ENCODE results near the gene CHD3. TPM values are rescaled to one million over a fixed set of nuclear protein-coding genes. Genes with fewer than 3 reads are reported as not detected.

The CHD3 gene
- total RNA-seq, 1 donor from 2014 or later, result 102 TPM

DNA sequence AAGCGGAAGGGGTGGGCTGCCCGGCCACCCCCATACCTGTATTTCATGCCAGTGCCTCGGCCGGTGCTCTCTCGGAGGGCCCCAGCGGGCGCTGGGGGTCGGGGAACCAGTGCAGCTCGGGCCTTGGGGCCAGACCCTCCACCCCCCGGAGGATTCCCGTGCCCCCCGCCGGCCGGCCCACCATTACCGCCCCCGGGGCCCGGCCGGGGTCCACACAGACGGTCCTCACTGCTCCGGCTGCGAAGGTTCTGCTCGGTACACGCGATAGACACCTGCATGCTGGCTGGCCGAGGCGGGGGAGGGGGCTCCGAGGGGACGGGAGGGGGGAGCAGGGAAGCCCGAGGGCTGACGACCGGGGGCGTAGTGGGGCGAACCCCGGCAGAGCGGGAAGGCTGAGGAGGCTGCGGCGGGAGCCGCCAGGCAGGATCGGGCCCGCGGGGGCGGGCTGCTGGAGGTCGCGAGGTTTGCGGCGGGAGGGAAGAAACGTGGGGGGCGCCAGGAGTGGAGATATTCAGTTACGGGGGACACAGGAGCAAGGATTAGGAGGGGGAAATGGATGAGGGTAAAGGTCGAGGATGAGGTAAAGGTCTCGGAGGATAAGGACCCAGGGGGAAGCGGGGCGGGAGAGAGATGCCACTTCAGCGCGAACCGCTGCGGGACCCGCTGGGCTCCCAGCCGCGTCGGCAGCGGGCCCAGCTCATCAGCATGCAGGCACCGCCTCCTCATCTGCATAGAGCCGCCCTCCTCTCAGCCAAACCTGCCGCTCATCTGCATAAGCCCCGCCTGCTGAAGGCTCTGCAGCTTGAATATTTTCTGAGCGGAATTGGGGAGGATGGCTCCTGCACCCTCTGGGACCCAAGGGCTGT lies 40.8 kb downstream of the CHD3 start, which contains the start of gene KCNAB3:
Gene KCNAB3, minus strand, starts transcription at position 699 of the 866 bp plus-strand sequence. Its CDS starts 421 bp downstream, at position 278.
- intact Hi-C loops (cut with DNase I), result no loop called here
- no peaks in the 10 kb centered on the region for H3K27me3 ChIP-seq

DNA sequence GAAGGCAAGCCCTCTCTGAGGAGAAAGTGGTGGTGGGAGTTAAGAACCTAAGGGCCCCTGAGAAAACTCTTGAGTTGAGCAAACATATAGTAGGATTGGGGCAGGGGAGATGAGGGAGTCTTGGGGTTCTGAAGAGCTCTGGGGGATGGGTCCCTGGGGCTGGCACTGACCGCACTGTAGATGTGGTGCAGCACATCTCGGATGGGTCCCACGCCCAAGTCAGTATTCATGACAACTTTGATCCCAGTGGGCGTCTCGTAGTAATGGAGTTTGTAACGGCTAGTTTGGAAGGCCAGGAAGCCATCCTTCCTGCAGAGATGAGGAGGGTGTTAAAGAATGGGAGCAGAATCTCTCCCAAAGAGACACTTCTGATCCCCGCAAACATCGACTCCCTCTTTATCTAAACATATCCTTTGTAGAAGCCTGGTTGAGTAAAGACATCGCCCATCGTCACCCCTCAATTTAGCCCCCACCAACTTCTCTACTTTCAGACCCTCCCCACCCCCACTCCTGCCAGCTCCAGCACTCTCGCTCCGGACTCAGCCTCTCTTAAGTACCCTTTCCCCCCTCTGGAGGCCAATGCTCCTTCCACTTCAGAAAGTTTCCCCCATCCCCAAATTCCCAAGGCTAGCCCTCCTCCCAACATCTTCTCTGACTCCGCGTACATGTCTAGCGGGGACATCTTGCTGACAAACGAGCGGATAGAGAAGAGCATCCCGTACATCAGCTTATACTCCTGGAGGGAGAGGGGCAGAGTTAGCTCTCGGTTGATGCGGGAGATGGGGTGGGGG lies 42.4 kb downstream of the CHD3 start:
- Histone ChIP-seq H3K27me3 (no peaks in the 10 kb centered on the region), H3K9me3 (no peaks in the 10 kb centered on the region), H3K36me3 (peaks cover 0 to 6% of the 10 kb centered on the region in 2 donors), H3K4me3 (peak overlapping the region; percentile 76 to 84), H3K27ac (peak overlapping the region; percentile 27 to 57), H3K4me1 (peaks cover 12 to 18% of the 10 kb centered on the region in 2 donors)
- TF ChIP-seq, protein P1, sequence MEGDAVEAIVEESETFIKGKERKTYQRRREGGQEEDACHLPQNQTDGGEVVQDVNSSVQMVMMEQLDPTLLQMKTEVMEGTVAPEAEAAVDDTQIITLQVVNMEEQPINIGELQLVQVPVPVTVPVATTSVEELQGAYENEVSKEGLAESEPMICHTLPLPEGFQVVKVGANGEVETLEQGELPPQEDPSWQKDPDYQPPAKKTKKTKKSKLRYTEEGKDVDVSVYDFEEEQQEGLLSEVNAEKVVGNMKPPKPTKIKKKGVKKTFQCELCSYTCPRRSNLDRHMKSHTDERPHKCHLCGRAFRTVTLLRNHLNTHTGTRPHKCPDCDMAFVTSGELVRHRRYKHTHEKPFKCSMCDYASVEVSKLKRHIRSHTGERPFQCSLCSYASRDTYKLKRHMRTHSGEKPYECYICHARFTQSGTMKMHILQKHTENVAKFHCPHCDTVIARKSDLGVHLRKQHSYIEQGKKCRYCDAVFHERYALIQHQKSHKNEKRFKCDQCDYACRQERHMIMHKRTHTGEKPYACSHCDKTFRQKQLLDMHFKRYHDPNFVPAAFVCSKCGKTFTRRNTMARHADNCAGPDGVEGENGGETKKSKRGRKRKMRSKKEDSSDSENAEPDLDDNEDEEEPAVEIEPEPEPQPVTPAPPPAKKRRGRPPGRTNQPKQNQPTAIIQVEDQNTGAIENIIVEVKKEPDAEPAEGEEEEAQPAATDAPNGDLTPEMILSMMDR (IDR thresholded peaks at IDR 0.05), result no peak
- intact Hi-C loops (cut with DNase I), result loop anchor here (1.0 kb wide), 1 partner anchor 15 kb away; the partner anchor contains the start of gene RNF227
- DNase-seq (ENCODE audit: low spot score in 2 of 2), result no peak

More for the DNA sequence above, 40.8 kb downstream of the CHD3 start, which contains the start of gene KCNAB3:
- peak within 1 kb of the TSS in 1 of 2 donors; percentile 84 for H3K4me3 ChIP-seq
- no peak within 1 kb of the TSS for H3K27ac ChIP-seq
- peaks cover 0 to under 1% of the 10 kb centered on the region in 2 donors for H3K36me3 ChIP-seq
- DNase-seq (ENCODE audit: low spot score in 2 of 2), result no peak
- H3K4me1 ChIP-seq, result peaks cover 12 to 18% of the 10 kb centered on the region in 2 donors
- TF ChIP-seq, protein P1 (IDR thresholded peaks at IDR 0.05), result no peak
- no peaks in the 10 kb centered on the region for H3K9me3 ChIP-seq

DNA sequence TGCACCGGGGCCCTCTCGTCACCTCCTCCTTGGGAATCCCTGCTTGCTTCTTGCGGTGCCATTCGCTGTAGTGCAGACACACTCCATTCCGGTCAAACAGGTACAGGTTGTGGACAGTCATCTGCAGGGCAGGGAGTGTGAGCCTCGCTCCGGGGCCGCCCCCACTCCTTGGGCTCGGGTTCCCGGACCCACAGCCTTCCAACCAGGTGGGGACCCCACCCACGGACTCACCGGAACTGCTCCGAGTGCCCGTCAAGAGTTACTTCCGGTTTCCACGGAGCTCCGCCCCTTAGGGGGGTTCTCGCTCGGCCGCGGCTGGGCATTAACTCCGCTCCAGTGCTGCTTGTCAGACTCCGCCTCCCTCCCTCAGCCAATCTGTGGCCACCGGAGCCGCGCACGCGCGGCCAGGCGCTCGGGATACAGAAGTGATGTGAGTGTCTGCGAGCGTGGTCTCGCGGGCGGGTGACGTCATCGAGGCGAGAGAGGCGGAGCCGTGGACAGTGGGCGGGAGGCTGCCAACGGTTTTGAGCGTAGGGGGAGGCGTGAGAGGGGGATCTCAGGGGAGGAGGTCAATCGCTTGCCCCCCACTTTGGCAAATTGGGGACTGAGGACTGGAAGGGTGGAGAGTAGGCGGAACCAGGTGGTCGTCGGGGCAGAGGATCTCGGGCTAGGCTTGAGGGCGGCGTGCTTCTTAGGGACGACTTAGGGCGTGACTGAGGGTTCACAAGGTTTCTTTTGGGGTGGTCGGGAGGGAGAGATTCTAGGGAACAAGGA lies 43.3 kb downstream of the CHD3 start, which contains the start of the genes CNTROB and TRAPPC1:
Gene CNTROB, plus strand, starts transcription at position 498 of the 774 bp plus-strand sequence. CDS start 874 bp downstream, outside the sequence.
Gene TRAPPC1, minus strand, starts transcription at position 238 of the 774 bp plus-strand sequence. Its CDS starts 117 bp downstream, at position 121.
- peak within 1 kb of the TSS; percentile 76 to 84 for H3K4me3 ChIP-seq
- intact Hi-C loops (cut with DNase I), result loop anchor here (1.0 kb wide), 3 partner anchors 16 to 75 kb away; partner anchors contain the start of genes NAA38 and RNF227
- peaks cover 0 to 15% of the 10 kb centered on the region in 2 donors for H3K36me3 ChIP-seq
- no peaks in the 10 kb centered on the region for H3K9me3 ChIP-seq
- no peaks in the 10 kb centered on the region for H3K27me3 ChIP-seq
- peaks cover 12 to 18% of the 10 kb centered on the region in 2 donors for H3K4me1 ChIP-seq
- TF ChIP-seq, protein P1 (IDR thresholded peaks at IDR 0.05), result no peak
- DNase-seq (ENCODE audit: low spot score in 2 of 2), result peak; percentile 100
- H3K27ac ChIP-seq, result peak within 1 kb of the TSS; percentile 27 to 57

DNA sequence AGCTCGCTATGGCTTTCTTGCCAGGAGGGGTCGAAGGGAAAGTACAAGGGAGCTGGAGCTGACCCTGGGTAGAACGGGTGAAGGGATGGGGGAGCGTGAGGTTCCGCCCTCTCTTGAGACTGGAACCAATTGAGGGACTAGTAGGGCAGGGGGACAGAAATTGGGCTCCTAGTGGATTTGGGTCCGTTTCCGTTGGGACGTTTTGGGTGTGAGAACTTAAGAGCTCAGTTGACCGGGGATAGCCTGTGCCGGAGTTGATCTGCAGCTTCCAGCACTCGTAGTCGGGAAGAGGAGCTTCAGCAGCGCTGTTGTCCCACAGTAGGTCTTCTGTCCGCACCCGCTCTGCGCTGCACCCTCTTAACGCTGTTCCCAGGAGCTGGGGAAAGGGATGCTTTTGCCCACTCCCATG lies 43.9 kb downstream of the CHD3 start:
- DNase-seq (ENCODE audit: low spot score in 2 of 2), result no peak
- intact Hi-C loops (cut with DNase I), result loop anchor here (1.0 kb wide), 2 partner anchors 45 to 75 kb away; partner anchors contain the start of gene NAA38
- peaks cover 12 to 18% of the 10 kb centered on the region in 2 donors for H3K4me1 ChIP-seq

More for the DNA sequence above, 43.9 kb downstream of the CHD3 start:
- TF ChIP-seq, protein P1 (IDR thresholded peaks at IDR 0.05), result no peak
- no peaks in the 10 kb centered on the region for H3K27me3 ChIP-seq
- peak overlapping the region; percentile 22 to 52 for H3K27ac ChIP-seq
- H3K4me3 ChIP-seq, result peak overlapping the region; percentile 76 to 84
- peaks cover 5 to 21% of the 10 kb centered on the region in 2 donors for H3K36me3 ChIP-seq
- no peaks in the 10 kb centered on the region for H3K9me3 ChIP-seq
